Mucosa of stomach (tissue), 1 donor: ENCODE measurements around the gene KRTAP5-3.
"Not testable (repeated sequence)": the region's sequence is repeated elsewhere in the genome, so short reads cannot be mapped to it uniquely, and the experiment has no call there.

Source experiments
- H3K27me3 ChIP-seq: one replicate; pipeline ENCODE4 v1.7.0; 2013; ENCODE audit warnings: mild to moderate bottlenecking, low read length; ENCODE audit not compliant: control insufficient read depth, insufficient read depth
- H3K36me3 ChIP-seq: one replicate; pipeline ENCODE4 v1.7.0; 2013; ENCODE audit warnings: low read length; ENCODE audit not compliant: control insufficient read depth, insufficient read depth
- H3K4me1 ChIP-seq: one replicate; pipeline ENCODE4 v1.7.0; 2013; ENCODE audit warnings: mild to moderate bottlenecking, low read length; ENCODE audit not compliant: control insufficient read depth, insufficient read depth
- H3K4me3 ChIP-seq: one replicate; pipeline ENCODE4 v1.7.0; 2013; ENCODE audit warnings: low read length
- H3K9ac ChIP-seq: one replicate; pipeline ENCODE4 v1.7.0; 2013; ENCODE audit warnings: mild to moderate bottlenecking, low read length, moderate library complexity
- H3K9me3 ChIP-seq: one replicate; pipeline ENCODE4 v1.7.0; 2013; ENCODE audit warnings: mild to moderate bottlenecking, low read length, moderate library complexity; ENCODE audit not compliant: control insufficient read depth
- donor health status: Pancreatic carcinoma.

The KRTAP5-3 gene

GRCh38 chr11:1650034-1650917, 42.0 kb upstream of the KRTAP5-3 start:
- Histone ChIP-seq H3K4me1 (no peaks in the 10 kb centered on the region), H3K27me3 (peaks cover 24% of the 10 kb centered on the region), H3K9me3 (no peaks in the 10 kb centered on the region), H3K4me3 (no peak overlapping the region), H3K36me3 (no peaks in the 10 kb centered on the region), H3K9ac (no peak overlapping the region)

GRCh38 chr11:1648653-1649420, 40.6 kb upstream of the KRTAP5-3 start:
- Histone ChIP-seq H3K4me1 (no peaks in the 10 kb centered on the region), H3K27me3 (peaks cover 10% of the 10 kb centered on the region), H3K9me3 (no peaks in the 10 kb centered on the region)

GRCh38 chr11:1647901-1648652, 39.8 kb upstream of the KRTAP5-3 start:
- Histone ChIP-seq H3K4me3 (no peak overlapping the region), H3K9ac (no peak overlapping the region), H3K9me3 (no peaks in the 10 kb centered on the region), H3K36me3 (no peaks in the 10 kb centered on the region), H3K27me3 (peaks cover 3% of the 10 kb centered on the region), H3K4me1 (no peaks in the 10 kb centered on the region)

More at GRCh38 chr11:1648653-1649420, 40.6 kb upstream of the KRTAP5-3 start:
- Histone ChIP-seq H3K9ac (no peak overlapping the region), H3K36me3 (no peaks in the 10 kb centered on the region), H3K4me3 (no peak overlapping the region)

GRCh38 chr11:1646540-1646939, 38.3 kb upstream of the KRTAP5-3 start:
- not testable (repeated sequence) for H3K9me3 ChIP-seq, H3K9ac ChIP-seq, H3K4me1 ChIP-seq, H3K27me3 ChIP-seq, H3K36me3 ChIP-seq, H3K4me3 ChIP-seq

GRCh38 chr11:1645357-1645821, 37.1 kb upstream of the KRTAP5-3 start:
- Histone ChIP-seq H3K36me3 (no peaks in the 10 kb centered on the region), H3K4me1 (no peaks in the 10 kb centered on the region), H3K9me3 (no peaks in the 10 kb centered on the region), H3K27me3 (peaks cover 8% of the 10 kb centered on the region), H3K9ac (no peak overlapping the region), H3K4me3 (no peak overlapping the region)

GRCh38 chr11:1644601-1645356, 36.5 kb upstream of the KRTAP5-3 start:
- no peak overlapping the region for H3K9ac ChIP-seq
- peaks cover 14% of the 10 kb centered on the region for H3K27me3 ChIP-seq
- no peaks in the 10 kb centered on the region for H3K9me3 ChIP-seq
- H3K36me3 ChIP-seq: no peaks in the 10 kb centered on the region
- H3K4me1 ChIP-seq: no peaks in the 10 kb centered on the region
- H3K4me3 ChIP-seq: no peak overlapping the region

- Histone ChIP-seq H3K9ac (no peak overlapping the region), H3K9me3 (no peaks in the 10 kb centered on the region), H3K4me3 (no peak overlapping the region), H3K36me3 (no peaks in the 10 kb centered on the region), H3K27me3 (peaks cover 22% of the 10 kb centered on the region), H3K4me1 (peaks cover 11% of the 10 kb centered on the region)
Observed at GRCh38 chr11:1643146-1643690, 35.0 kb upstream of the KRTAP5-3 start.

GRCh38 chr11:1642288-1643145, 34.3 kb upstream of the KRTAP5-3 start:
- H3K27me3 ChIP-seq: peaks cover 22% of the 10 kb centered on the region
- H3K9ac ChIP-seq: no peak overlapping the region
- no peaks in the 10 kb centered on the region for H3K9me3 ChIP-seq
- peaks cover 11% of the 10 kb centered on the region for H3K4me1 ChIP-seq
- H3K36me3 ChIP-seq: no peaks in the 10 kb centered on the region
- H3K4me3 ChIP-seq: no peak overlapping the region

- Histone ChIP-seq H3K9ac (no peak overlapping the region), H3K4me3 (no peak overlapping the region), H3K9me3 (no peaks in the 10 kb centered on the region), H3K36me3 (no peaks in the 10 kb centered on the region), H3K4me1 (peaks cover 11% of the 10 kb centered on the region), H3K27me3 (peaks cover 22% of the 10 kb centered on the region)
Observed at GRCh38 chr11:1641096-1641495, 32.8 kb upstream of the KRTAP5-3 start.

GRCh38 chr11:1640076-1640946, 32.0 kb upstream of the KRTAP5-3 start:
- Histone ChIP-seq H3K4me1 (peaks cover 11% of the 10 kb centered on the region), H3K4me3 (no peak overlapping the region), H3K9ac (no peak overlapping the region), H3K27me3 (peaks cover 22% of the 10 kb centered on the region), H3K9me3 (no peaks in the 10 kb centered on the region), H3K36me3 (no peaks in the 10 kb centered on the region)
